Lower leg skin (tissue), 4 donors: Measurements from ENCODE around the gene S1PR3. TPM values are rescaled to one million over a fixed set of nuclear protein-coding genes. Genes with fewer than 3 reads are reported as not detected.

Source experiments
- DNase-seq, 2 donors: peaks; one replicate each; pipeline ENCODE4 v3.0.0-alpha.2; 2019; ENCODE audit warnings: low spot score in 2 of 2
- H3K4me3 ChIP-seq: fragments of 200-600 bp; sonication (generic); 2 replicates; pipeline ENCODE4 v1.5.1; 2017; ENCODE audit warnings: mild to moderate bottlenecking, low read depth; ENCODE audit not compliant: poor library complexity, severe bottlenecking
- CTCF ChIP-seq, 3 donors: fragments of 450-650 bp; IDR thresholded peaks; one replicate each; pipeline ENCODE4 v1.5.1; 2016; ENCODE audit warnings: antibody characterized with exemption in 3 of 3, mild to moderate bottlenecking in 3 of 3, moderate library complexity in 2 of 3
- POLR2A ChIP-seq, 2 donors: fragments of 450-650 bp; IDR thresholded peaks; one replicate each; pipeline ENCODE4 v1.6.1; 2016 to 2017; ENCODE audit warnings: antibody characterized with exemption in 2 of 2, mild to moderate bottlenecking in 1 of 2, moderate library complexity in 1 of 2
- WGBS, 2 donors: methylation state at CpG; one replicate each; pipeline ENCODE4 v1.1.5; 2018; 5-methylcytosine and 5-hydroxymethylcytosine counted together
- intact Hi-C: fragments of 100-400 bp; cut with DNase I; formaldehyde crosslinking; loops from one replicate; pipeline ENCODE4 v1.15.0; 2023; ENCODE audit warnings: low total_unique reads
- total RNA-seq, 4 donors: library from RNA; depleted of rRNA; stranded (reverse); fragments of >200 nt; gene quantifications; one replicate each; pipeline ENCODE4 v1.1.0, GENCODE V29; 2016

The S1PR3 gene
- total RNA-seq, 4 donors from 2014 or later, result 3.1 to 10.9 (median 7.2) TPM

DNA sequence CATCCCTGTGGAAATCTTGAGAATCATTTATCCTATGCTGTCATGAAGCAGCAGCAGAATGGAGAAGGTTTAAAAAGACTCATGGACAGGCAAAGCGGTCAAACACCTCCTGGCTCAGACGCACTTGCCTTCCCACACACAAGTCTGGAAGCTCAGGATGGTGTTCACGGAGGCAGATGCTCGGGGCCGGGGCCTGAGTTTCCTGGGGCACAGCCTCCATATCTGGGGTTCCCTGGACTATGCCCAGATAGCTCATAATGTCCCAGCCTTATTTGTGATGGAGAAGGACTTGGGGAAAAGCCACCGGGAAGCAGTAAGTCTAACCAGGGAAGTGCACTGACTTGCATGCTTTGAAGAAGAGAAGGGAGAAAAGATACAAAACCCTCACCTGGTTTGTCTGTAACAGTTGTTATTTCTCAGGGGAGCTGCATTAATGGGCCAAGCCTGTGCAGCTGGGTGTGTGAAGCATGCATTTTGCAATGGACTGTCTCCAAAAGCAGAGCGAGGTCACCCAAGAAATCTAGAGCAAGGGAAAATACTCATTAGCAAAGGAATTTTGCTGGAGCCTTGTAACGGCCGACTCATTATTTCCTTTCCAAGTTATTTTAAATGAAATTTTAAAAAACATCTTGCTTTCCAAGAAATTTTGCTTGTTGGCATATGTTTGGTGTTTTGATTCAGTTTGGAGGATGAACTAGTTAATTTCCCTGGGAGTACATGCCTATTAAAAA lies 3.4 kb downstream of the S1PR3 start:
- no peak for DNase-seq
- no peak overlapping the region for H3K4me3 ChIP-seq
- 59 to 61% methylated on average over 9 of the region's 9 CpGs for WGBS, 2 donors
- TF ChIP-seq POLR2A (IDR thresholded peaks at IDR 0.05) (no peak), CTCF (IDR thresholded peaks at IDR 0.05) (no peak)
- intact Hi-C loops, result loop anchor here (5.0 kb wide), 1 partner anchor 607 kb away; the partner anchor contains the start of gene SPIN1

DNA sequence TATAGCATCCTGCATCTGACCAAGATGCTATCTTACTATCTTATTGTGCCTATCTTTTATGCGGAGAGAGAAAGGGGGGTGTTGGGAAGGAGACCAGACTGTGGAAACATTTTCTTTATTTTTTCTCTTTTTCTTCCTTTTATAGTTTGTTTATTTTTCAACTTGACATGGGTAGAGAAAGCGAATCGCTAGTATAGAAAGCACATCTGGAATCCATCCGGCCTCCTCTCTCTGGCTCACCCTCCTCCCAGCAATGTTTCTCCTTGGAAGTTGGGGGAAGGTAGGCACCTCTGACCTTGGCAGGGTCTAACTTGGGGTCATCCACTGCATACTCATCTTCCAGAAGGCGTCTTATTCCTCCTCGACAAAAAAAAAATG lies 3.9 kb downstream of the S1PR3 start:
- H3K4me3 ChIP-seq, result no peak overlapping the region
- DNase-seq, result no peak
- no peak for TF ChIP-seq POLR2A (IDR thresholded peaks at IDR 0.05)
- no peak for TF ChIP-seq CTCF (IDR thresholded peaks at IDR 0.05)
- WGBS, 2 donors, result 63 to 76% methylated on average over 6 of the region's 6 CpGs
- intact Hi-C loops, result no loop called here

- TF ChIP-seq POLR2A (IDR thresholded peaks at IDR 0.05) (no peak), CTCF (IDR thresholded peaks at IDR 0.05) (no peak)
- intact Hi-C loops, result no loop called here
- no peak overlapping the region for H3K4me3 ChIP-seq
- no peak for DNase-seq
- 88 to 89% methylated on average over 6 of the region's 6 CpGs for WGBS, 2 donors
Observed at GRCh38 chr9:88995627-88996026, 4.4 kb downstream of the S1PR3 start.

DNA sequence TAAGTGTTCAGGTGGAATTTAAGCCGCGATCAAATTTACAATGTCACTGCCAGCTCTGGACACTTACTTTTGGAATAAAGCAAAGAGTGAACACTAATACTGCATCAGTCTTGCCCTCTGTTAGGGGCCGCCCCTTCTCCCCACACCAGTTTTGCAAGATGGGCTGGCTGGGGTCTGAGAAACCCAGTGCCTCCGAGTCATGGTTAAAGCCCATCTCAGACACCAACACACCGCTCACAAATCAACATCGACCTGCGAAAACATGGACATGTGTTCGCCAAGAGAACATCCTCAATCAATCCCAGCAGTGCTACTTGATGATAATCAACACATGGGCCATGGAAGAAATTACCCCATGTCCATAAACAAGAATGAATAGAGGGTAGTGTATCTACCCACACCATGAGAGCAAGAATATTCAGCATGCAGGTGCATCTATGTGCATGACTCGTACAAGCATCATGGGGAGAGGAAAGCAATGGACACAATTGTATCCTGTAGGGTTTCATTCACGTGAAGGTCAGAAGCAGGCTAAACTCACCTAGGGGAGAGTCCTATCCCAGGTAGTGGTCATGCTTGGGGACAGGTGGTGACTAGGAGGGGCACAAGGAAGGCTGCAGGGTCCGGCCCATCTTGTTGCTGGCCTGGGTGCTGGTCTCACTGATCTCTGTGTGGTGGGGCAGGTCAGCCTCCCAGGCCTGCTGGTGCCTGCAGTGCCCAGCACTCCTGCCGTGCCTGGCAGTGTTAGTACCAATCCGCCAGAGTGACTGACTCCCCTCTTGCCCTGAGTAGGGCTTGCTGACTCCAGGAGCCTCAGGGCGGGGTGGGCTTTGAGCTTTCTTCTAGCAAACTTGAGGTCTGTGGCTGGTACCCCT lies 5.0 kb downstream of the S1PR3 start:
- no peak overlapping the region for H3K4me3 ChIP-seq
- TF ChIP-seq CTCF (IDR thresholded peaks at IDR 0.05), result no peak
- TF ChIP-seq POLR2A (IDR thresholded peaks at IDR 0.05), result no peak
- no peak for DNase-seq
- intact Hi-C loops, result no loop called here
- 95 to 96% methylated on average over 14 of the region's 14 CpGs for WGBS, 2 donors

GRCh38 chr9:88996921-88997235 lies 5.6 kb downstream of the S1PR3 start:
- intact Hi-C loops, result no loop called here
- no peak for TF ChIP-seq POLR2A (IDR thresholded peaks at IDR 0.05)
- no peak for TF ChIP-seq CTCF (IDR thresholded peaks at IDR 0.05)
- no peak overlapping the region for H3K4me3 ChIP-seq
- 89 to 93% methylated on average over 4 of the region's 4 CpGs for WGBS, 2 donors
- no peak for DNase-seq
